ENCODE results near the gene TEX264.
"Not testable (repeated sequence)": the region's sequence is repeated elsewhere in the genome, so short reads cannot be mapped to it uniquely, and the experiment has no call there.

The TEX264 gene

DNA sequence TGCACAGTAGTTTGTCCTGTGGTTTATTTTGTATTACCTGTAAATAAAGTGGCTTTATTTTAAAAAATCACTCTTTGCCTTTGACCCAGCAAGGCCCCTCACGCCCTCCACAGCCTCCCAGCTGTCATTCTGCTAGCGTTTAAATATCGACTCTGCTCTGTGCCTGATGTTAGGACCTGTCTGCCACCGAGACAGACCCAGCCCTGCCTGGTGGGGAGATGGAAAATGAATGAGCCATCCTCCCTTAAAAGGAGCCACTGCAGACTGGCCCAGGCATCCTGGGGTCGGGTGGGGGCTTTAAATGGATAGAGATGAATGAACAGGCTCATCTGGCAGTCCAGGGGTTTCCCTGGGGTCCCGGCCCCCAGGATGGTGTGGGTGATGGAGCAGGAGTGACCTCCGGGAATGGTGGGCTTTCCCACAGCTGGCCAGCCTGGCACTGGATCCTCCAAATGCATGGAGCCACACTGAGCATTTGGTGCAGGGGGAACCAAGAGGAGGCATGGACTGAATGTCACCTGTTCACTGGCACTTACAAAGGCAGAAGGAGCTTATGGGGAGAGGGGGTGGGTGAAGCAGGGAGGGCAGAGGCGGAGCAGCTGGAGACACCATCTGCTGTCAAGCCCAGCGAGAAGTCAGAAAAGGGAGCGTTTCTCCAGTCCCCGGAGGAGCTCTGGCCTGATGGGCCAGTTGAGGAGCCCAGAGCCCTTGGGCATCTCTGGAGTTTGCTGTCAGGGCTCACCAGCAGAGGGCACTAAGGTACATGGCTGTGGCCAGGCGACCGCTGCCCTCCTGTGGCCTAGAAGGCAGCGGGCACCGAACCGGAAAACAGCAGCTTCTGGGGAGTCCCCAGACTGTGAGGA, 47.7 kb downstream of the TEX264 start:
- peak; percentile 58 to 74 for DNase-seq

DNA sequence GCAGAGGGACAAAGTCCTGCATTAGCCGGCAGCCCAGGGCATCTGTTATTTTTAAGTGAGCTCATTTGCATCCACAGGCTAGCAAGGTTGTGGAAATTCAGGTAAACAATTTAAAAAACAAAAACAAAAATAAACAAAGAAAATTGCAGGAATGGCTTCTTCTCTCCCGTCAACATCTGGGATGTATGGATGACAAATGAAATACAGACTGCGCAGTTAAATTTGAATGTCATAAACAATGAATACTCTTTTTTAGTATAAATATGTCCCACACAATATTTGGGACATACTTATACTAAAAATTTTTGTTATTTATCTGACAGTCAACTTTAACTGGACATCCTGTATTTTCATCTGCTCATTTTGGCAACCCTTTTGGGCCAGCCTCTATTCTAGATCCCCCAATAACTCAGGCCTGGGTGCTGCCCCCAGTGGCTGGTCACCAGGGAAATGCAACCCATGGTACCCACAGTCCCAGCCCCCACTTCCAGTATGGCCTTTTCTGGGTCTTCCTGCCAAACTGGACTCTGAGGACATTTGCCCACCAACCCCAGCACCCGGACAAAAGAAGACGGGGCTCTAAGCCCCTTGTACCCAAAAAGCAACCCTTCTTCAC, 48.5 kb downstream of the TEX264 start:
- no peak for DNase-seq

DNA sequence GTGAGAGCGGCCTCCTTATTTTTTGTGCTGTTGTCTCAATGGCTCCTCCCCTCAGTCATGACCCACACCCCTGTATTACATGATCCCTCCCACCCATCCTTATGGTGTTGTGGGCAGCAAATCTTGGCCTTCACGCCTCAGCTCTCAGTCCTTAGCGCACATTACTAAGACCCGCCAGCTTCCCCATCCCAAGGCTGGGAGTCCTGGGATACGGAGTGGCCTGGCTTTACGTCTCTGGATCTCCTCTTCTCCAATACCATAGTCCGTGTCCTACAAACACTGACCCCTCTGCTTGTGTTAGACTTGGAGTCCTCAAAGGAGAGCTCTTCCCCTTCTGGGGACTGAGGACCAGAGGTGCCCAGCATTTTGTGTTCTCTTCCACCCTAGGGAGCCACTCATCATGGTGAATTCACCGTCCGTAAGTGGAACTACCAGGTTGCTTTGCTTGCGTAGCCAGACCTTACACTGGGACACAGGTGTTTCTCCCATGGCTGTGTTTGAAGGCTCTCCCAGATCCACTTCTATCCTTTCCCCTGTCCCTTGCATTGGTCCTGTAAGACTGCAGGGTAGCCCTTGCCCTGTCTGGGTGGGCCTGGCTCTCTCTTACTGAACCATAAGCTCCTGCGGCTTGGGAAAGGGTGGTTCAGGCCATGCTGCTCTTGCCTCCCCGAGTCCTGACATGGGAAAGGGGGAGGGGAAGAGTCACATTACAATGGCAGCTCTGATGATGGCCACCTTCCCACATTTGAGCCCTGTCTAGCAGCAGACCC, 49.4 kb downstream of the TEX264 start:
- DNase-seq, result no peak

DNA sequence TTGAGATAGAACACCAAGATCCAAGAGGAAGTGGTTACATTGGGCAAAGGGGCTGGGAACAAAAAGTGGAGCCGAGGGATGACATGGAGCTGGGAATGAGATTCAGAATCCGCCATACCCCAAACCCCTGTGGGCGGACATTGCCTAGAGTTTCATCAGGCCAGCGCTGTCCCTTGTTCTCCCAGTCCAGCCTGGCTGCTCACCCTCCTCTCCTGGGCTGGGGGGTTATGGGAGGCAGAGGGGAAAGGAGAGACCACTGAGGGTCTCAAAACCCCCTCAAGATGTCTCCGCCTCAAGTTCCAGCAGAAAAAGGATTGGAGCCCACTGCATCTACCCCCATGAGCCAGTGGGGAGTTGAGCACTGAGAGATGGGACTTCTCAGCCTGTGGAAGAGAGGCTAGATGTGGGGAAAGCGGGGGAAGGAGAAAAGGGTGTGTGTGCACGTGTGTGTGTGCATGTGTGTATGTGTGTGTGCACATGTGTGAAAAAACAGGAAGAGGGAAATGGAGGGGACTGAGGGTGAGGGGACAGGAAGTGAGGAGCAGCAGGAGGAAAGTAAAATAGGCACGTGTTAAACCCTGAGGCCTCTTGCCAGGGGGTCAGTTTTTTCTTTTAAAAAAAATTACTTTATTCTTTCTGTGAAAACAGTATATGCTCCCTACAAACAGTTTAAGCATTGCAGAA, 50.2 kb downstream of the TEX264 start:
- DNase-seq, result no peak

DNA sequence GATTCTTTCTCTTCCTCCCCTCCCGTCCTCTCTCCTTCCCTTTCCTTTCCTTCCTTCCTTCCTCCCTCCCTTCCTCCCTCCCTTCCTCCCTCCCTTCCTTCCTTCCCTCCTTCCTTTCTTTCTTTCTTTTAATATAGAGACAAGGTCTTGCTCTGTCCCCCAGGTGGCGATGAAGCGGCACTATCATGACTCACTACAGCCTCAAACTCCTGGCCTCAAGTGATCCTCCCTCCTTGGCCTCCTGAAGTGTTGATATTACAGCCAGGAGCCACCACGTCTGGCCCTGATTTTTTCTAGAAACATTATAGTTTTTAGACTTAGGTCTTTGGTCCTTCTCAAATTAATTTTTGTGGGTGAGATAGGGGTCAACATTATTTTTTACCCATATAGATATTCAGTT, 51.3 kb downstream of the TEX264 start:
- no peak for DNase-seq

DNA sequence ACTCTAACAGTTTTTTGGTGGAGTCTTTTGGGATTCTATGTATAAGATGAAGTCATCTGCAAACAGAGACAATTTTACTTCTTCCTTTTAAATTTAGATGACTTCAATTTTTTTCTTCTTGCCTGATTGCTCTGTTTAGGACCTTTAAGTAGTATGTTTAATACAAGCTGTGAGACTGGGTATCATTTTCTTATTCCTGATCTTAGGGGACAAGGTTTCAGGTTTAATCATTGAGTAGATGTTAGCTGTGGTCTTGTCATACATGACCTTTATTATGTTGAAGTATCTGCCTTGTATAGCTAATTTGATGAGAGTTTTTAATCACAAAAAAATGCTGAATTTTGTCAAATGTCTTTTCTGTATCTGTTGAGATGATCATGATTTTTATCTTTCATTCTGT, 56.4 kb downstream of the TEX264 start:
- DNase-seq, result no peak

DNA sequence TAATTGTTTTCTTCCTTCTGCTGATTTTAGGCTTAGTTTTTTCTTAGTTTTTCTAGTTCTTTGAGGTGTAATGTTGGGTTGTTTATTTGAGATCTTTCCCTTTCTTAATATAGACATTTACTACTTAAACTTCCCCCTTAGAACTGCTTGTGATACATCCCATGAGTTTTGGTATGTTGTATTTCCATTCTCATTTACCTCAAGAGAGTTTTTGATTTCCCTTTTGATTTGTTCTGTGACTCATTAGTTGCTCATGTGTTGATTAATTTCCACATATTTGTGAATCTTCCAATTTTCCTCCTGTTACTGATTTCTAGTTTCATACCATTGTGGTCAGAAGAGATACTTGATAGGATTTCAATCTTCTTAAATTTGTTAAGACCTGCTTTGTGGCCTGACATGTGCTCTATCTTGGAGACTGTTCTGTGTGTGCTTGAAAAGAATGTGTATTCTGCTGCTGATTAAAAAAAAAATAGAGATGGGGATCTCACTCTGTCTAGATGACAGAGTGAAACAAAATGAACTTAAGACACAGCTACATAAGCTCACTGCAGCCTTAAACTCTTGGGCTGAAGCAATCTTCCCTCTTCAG, 58.1 kb downstream of the TEX264 start:
- DNase-seq, result no peak

DNA sequence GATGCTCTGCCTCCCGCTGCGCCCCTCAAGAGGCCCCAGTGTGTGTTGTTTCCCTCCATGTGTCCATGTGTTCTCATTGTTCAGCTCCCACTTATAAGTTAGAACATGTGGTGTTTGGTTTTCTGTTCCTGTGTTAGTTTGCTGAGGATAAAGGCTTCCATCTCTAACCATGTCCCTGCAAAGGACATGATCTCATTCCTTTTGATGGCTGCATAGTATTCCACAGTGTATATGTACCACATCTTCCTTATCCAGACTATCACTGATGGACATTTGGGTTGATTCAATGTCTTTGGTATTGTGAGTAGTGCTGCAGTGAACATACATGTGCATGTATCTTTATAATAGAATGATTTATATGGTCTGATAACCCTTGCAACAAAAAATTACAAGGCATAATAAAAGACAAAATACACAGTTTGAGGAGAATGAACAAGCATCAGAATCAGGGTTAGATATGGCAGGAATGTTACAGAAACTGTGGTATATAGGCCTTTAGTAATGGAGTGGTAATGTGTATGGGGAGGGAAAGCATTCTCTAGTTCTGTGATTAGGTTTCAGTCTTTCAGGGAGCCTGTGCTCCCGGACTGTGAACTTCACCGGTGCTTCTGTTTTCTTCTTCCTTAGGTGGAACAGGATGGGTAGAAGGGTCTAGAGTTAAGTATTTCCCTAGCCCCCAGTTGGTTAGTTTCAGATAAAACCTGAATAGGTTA, 63.0 kb downstream of the TEX264 start:
- no peak for DNase-seq

DNA sequence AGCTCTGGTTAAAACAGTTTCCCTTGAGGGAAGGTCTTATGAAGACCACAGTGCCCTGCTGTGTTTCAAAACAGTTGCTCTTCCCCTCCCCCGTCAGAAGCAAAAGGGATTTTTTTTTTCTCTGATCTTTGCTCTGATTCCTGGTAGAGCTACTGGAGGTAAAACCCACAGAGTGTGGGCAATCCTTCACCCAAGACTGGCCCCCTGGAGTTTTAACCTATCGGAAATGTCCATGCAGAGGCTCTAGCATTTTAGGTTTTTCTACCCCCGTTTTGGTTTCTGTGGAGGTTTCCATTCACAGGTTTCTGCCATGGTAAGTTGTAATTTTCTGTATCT, 63.5 kb downstream of the TEX264 start:
- DNase-seq, result no peak

DNA sequence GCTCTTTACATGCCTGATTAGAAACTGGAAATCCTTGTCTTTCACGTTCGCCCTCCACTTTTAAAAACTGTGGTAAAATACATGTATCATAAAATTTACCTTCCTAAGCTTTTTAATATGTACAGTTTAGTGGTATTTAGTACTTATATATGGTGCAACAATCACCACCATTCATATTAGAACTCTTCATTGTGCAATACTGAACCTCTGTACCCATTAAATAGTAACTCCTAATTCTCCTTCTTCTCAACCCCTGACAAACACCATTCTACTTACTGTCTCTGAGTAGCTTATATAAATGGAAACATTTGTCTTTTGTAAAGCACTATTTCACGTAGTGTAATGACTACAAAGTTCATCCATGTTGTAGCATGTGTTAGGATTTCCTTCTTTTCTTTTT, 64.0 kb downstream of the TEX264 start:
- DNase-seq, result no peak

DNA sequence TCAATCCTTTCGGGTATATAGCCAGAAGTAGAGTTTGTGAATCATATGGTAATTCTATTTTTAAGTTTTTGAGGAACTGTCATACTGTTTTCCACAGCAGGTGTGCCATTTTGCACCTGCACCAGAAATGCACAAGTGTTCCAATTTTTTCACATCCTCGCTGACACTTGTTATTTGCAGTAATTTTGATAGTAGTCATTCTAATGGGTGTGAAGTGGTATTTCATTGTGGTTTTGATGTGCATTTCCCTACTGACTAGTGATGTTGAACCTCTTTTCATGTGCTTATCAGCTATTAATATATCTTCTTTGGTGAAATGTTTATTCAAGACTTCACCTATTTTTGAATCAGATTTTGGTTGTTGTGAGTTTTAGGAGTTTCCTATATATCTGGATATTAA, 64.9 kb downstream of the TEX264 start:
- DNase-seq, result no peak

DNA sequence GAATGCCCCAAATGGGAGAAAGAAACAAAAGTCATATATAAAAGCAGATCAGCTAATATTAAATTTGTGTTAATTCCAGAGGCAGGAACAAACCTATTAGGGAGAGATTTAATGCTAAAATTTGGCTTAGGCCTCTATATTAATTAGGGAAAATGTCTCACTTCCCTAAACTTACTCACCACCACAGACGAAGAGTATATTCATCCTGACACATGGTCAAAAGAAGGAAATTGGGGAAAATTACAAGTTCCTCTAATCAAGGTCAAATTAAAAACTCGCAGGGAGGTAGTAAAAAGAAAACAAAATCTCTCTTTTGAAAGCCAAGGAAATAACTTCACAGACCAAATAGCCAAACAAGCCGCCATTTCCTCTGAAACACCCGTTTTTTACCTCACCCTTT, 68.1 kb downstream of the TEX264 start:
- DNase-seq, result no peak

DNA sequence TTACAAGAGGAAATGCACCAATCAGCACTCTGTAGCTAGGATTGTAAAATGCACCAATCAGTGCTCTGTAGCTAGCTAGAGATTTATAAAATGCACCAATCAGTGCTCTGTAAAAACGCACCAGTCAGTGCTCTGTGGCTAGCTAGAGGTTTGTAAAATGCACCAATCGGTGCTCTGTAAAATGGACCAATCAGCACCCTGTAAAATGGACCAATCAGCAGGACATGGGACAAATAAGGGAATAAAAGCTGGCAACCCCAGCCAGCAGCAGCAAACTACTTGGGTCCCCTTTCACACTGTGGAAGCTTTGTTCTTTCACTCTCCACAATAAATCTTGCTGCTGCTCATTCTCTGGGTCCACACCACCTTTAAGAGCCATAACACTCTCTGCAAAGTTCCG, 71.3 kb downstream of the TEX264 start:
- DNase-seq, result not testable (repeated sequence)

DNA sequence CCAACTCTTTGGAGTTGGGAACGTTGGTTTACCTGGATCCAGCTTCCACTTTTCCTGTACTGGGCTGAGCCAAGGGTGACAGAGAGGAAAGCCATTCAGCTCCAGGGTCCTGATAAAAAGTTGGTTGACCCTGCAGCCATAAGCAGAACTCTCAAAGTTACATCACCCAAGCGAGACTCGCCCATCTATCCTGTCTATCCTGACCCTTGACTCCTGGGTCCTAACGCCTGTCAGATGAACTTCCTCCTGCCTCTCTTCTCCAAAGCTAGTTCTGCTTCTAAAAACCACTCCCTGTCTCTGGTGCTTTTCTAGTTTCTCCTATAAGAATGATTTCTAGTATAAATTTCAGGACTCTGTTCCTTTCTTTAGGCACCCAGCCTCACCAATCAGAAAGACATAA, 71.9 kb downstream of the TEX264 start:
- DNase-seq, result not testable (repeated sequence)

DNA sequence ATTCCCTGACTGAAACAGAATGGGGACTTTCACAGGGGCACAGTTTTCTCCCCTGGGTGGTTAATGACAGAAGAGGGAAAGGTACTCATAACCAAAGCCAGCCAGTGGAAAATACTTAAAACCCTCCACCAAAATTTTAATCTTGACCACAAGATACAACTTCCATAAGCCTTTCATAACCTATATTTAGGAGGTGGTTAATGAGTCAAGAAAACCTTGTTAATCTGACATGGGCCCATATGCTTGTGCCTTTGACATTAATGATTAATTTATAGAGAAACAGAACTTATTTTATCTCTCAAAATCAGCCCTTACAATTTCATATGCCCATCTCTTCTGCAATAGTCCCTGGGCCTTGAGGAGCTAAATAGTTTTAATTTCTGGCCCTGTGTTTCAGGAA, 76.8 kb downstream of the TEX264 start:
- no peak for DNase-seq

DNA sequence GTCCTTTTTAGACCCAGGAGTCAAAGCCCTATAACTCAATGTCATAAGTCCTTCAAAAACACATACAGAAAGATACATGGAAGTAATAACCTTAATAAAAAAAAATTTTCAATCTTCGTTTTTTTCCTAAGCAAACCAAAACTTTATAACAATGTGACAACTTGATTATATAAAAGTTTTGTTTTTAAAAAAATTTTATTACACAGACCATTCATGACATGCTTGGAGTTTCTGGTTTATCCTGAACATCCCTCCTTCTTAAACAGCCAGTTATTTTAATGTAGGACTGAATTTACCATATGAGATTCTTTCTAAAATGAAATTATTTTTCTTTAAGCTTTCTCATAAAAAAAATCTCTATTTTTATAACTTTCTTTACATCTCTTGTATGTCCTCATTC, 77.3 kb downstream of the TEX264 start:
- no peak for DNase-seq

DNA sequence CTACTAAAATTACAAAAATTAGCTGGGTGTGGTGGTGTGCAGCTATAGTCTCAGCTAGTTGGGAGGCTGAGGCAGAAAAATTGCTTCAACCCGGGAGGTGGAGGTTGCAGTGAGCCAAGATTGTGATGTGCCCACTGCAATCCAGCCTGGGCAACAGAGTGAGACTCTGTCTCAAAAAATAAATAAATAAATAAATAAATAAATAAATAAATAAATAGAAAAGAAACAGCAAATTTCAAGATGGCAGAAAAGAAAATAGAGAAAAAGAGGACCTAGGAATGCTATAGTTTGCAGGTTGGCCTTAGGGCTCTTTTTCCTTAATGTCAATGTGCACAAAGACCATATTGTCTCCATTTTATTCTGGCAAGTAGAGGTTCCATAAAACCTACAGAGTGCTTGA, 79.8 kb downstream of the TEX264 start:
- DNase-seq, result no peak

DNA sequence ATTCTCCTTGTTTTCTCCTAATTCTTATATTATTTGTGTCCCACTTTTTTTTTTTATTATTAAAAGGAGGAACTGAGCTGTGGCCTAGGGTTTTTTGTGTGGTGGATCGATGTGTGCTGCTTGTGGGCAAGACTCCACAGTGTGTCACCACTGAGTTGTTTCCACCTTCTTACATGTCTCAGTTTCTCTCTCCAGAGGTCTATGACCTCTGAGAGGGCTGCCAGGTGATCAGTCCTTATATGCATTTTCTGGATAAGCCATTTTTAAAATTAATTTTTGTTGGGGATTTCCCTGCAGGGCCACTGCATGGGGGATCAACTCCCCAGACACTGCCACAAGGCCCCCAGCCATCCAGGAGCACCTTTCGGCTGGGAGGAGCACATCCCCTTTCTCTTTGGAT, 80.2 kb downstream of the TEX264 start:
- no peak for DNase-seq
